ENCODE measurements around the gene IER5. TPM values are rescaled to one million over a fixed set of nuclear protein-coding genes. Genes with fewer than 3 reads are reported as not detected.
A peak's percentile ranks its signal among the peaks of the same experiment; 100 is the strongest.
"Not testable (repeated sequence)": the region's sequence is repeated elsewhere in the genome, so short reads cannot be mapped to it uniquely, and the experiment has no call there.

The IER5 gene
- total RNA-seq, 1 donor = 12.3 TPM

GRCh38 chr1:181112071-181112929 is 23.8 kb downstream of the IER5 start:
- H3K4me3 ChIP-seq (ENCODE audit: low read depth, low read length) = no peak overlapping the region
- no peak for TF ChIP-seq CTCF (IDR thresholded peaks at IDR 0.05; ENCODE audit: insufficient read depth, low read length)
- peak; percentile 99 for DNase-seq (ENCODE audit: low read depth)

GRCh38 chr1:181113059-181113641 is 24.6 kb downstream of the IER5 start:
- DNase-seq (ENCODE audit: low read depth) = peak; percentile 57
- TF ChIP-seq CTCF (IDR thresholded peaks at IDR 0.05; ENCODE audit: insufficient read depth, low read length) = no peak
- no peak overlapping the region for H3K4me3 ChIP-seq (ENCODE audit: low read depth, low read length)

GRCh38 chr1:181114574-181115367 is 26.3 kb downstream of the IER5 start:
- no peak for DNase-seq (ENCODE audit: low read depth)
- H3K4me3 ChIP-seq (ENCODE audit: low read depth, low read length) = no peak overlapping the region
- no peak for TF ChIP-seq CTCF (IDR thresholded peaks at IDR 0.05; ENCODE audit: insufficient read depth, low read length)

- no peak overlapping the region for H3K4me3 ChIP-seq (ENCODE audit: low read depth, low read length)
- no peak for DNase-seq (ENCODE audit: low read depth)
- TF ChIP-seq CTCF (IDR thresholded peaks at IDR 0.05; ENCODE audit: insufficient read depth, low read length) = no peak
Measured at GRCh38 chr1:181115368-181115684, 26.8 kb downstream of the IER5 start.

GRCh38 chr1:181115971-181116370 is 27.5 kb downstream of the IER5 start:
- not testable (repeated sequence) for DNase-seq (ENCODE audit: low read depth)

GRCh38 chr1:181116819-181117390 is 28.4 kb downstream of the IER5 start:
- TF ChIP-seq CTCF (IDR thresholded peaks at IDR 0.05; ENCODE audit: insufficient read depth, low read length) = no peak
- H3K4me3 ChIP-seq (ENCODE audit: low read depth, low read length) = no peak overlapping the region
- DNase-seq (ENCODE audit: low read depth) = no peak

More at GRCh38 chr1:181115971-181116370, 27.5 kb downstream of the IER5 start:
- H3K4me3 ChIP-seq (ENCODE audit: low read depth, low read length) = not testable (repeated sequence)
